ACC112 (cell line): Measurements from ENCODE around the gene RBX1.
A peak's percentile ranks its signal among the peaks of the same experiment; 100 is the strongest.

Experiments
- H2AFZ ChIP-seq: fragments of 200-600 bp; sonication (generic); one replicate; pipeline ENCODE4 v1.6.0; 2017; ENCODE audit warnings: antibody characterized with exemption, low read length; ENCODE audit not compliant: unreplicated experiment
- H3K27ac ChIP-seq: fragments of 200-600 bp; sonication (generic); 2 replicates; pipeline ENCODE4 v1.5.1; 2014; ENCODE audit warnings: low read depth, mild to moderate bottlenecking, antibody characterized with exemption, low read length, moderate library complexity
- H3K27me3 ChIP-seq: fragments of 200-600 bp; sonication (generic); 2 replicates; pipeline ENCODE4 v1.6.1; 2014; ENCODE audit warnings: mild to moderate bottlenecking, antibody characterized with exemption, low read length, moderate library complexity, mixed read lengths; ENCODE audit not compliant: insufficient read depth
- H3K36me3 ChIP-seq: fragments of 200-600 bp; sonication (generic); 2 replicates; pipeline ENCODE4 v1.6.1; 2016; ENCODE audit warnings: mild to moderate bottlenecking, antibody characterized with exemption, low read length, moderate library complexity, mixed read lengths; ENCODE audit not compliant: insufficient read depth
- H3K4me1 ChIP-seq: fragments of 200-600 bp; sonication (generic); one replicate; pipeline ENCODE4 v1.6.1; 2016; ENCODE audit warnings: low read length, mixed read lengths; ENCODE audit not compliant: insufficient read depth, unreplicated experiment, control insufficient read depth
- H3K4me3 ChIP-seq: fragments of 200-600 bp; sonication (generic); 2 replicates; pipeline ENCODE4 v1.5.1; 2014; ENCODE audit warnings: mild to moderate bottlenecking, low read depth, low read length
- H3K79me2 ChIP-seq: fragments of 200-600 bp; sonication (generic); one replicate; pipeline ENCODE4 v1.6.0; 2016; ENCODE audit warnings: low read length; ENCODE audit not compliant: control insufficient read depth, unreplicated experiment, insufficient read depth

Gene RBX1

GRCh38 chr22:40939202-40939601 is 12.0 kb upstream of the RBX1 start:
- no peak overlapping the region for H2AFZ ChIP-seq
- H3K4me3 ChIP-seq = no peak overlapping the region
- no peaks in the 10 kb centered on the region for H3K36me3 ChIP-seq
- H3K79me2 ChIP-seq = no peaks in the 10 kb centered on the region
- no peaks in the 10 kb centered on the region for H3K27me3 ChIP-seq
- H3K27ac ChIP-seq = no peak overlapping the region
- H3K4me1 ChIP-seq = no peaks in the 10 kb centered on the region

GRCh38 chr22:40951795-40952605 is 822 bp downstream of the RBX1 start:
- Histone ChIP-seq H3K36me3 (no peaks in the 10 kb centered on the region; the same call in 1 of the 2 replicates), H3K4me3 (peak overlapping the region; percentile 97), H3K4me1 (peaks cover 9% of the 10 kb centered on the region), H3K27ac (peak overlapping the region; percentile 84), H3K27me3 (no peaks in the 10 kb centered on the region), H3K79me2 (peaks cover 45% of the 10 kb centered on the region), H2AFZ (no peak overlapping the region)

- no peak overlapping the region for H2AFZ ChIP-seq
- H3K4me1 ChIP-seq = peaks cover 9% of the 10 kb centered on the region
- peak overlapping the region; percentile 44 for H3K4me3 ChIP-seq
- peaks cover 54% of the 10 kb centered on the region for H3K79me2 ChIP-seq
- H3K36me3 ChIP-seq = no peaks in the 10 kb centered on the region; the same call in 1 of the 2 replicates
- H3K27me3 ChIP-seq = no peaks in the 10 kb centered on the region
- no peak overlapping the region for H3K27ac ChIP-seq
These were observed 2.3 kb downstream of the RBX1 start for GRCh38 chr22:40953471-40953870.

- peaks cover 55% of the 10 kb centered on the region for H3K79me2 ChIP-seq
- H3K4me3 ChIP-seq = no peak overlapping the region
- peaks cover 9% of the 10 kb centered on the region for H3K4me1 ChIP-seq
- H3K27ac ChIP-seq = no peak overlapping the region
- no peaks in the 10 kb centered on the region; the same call in 1 of the 2 replicates for H3K36me3 ChIP-seq
- no peaks in the 10 kb centered on the region for H3K27me3 ChIP-seq
- no peak overlapping the region for H2AFZ ChIP-seq
These were observed 2.9 kb downstream of the RBX1 start for GRCh38 chr22:40954113-40954512.

- peaks cover 52% of the 10 kb centered on the region for H3K79me2 ChIP-seq
- no peaks in the 10 kb centered on the region for H3K27me3 ChIP-seq
- H3K4me3 ChIP-seq = no peak overlapping the region
- H2AFZ ChIP-seq = no peak overlapping the region
- H3K4me1 ChIP-seq = peaks cover 9% of the 10 kb centered on the region
- H3K36me3 ChIP-seq = no peaks in the 10 kb centered on the region; the same call in 1 of the 2 replicates
- no peak overlapping the region for H3K27ac ChIP-seq
These were observed 4.4 kb downstream of the RBX1 start for GRCh38 chr22:40955571-40955970.

GRCh38 chr22:40957601-40958000 is 6.4 kb downstream of the RBX1 start:
- Histone ChIP-seq H3K27ac (no peak overlapping the region), H3K4me1 (peaks cover 9% of the 10 kb centered on the region), H3K27me3 (no peaks in the 10 kb centered on the region), H3K4me3 (no peak overlapping the region), H3K79me2 (peaks cover 44% of the 10 kb centered on the region), H3K36me3 (no peaks in the 10 kb centered on the region; the same call in 1 of the 2 replicates), H2AFZ (no peak overlapping the region)

GRCh38 chr22:40958299-40958698 is 7.1 kb downstream of the RBX1 start:
- no peak overlapping the region for H3K27ac ChIP-seq
- H3K36me3 ChIP-seq = no peaks in the 10 kb centered on the region; the same call in 1 of the 2 replicates
- peaks cover 6% of the 10 kb centered on the region for H3K4me1 ChIP-seq
- no peak overlapping the region for H2AFZ ChIP-seq
- H3K27me3 ChIP-seq = no peaks in the 10 kb centered on the region
- H3K79me2 ChIP-seq = peaks cover 38% of the 10 kb centered on the region
- no peak overlapping the region for H3K4me3 ChIP-seq

GRCh38 chr22:40960145-40960544 is 9.0 kb downstream of the RBX1 start:
- H3K27ac ChIP-seq = no peak overlapping the region
- no peaks in the 10 kb centered on the region; the same call in 1 of the 2 replicates for H3K36me3 ChIP-seq
- no peak overlapping the region for H2AFZ ChIP-seq
- H3K79me2 ChIP-seq = peaks cover 23% of the 10 kb centered on the region
- H3K27me3 ChIP-seq = no peaks in the 10 kb centered on the region
- no peaks in the 10 kb centered on the region for H3K4me1 ChIP-seq
- H3K4me3 ChIP-seq = no peak overlapping the region

GRCh38 chr22:40965936-40966725 is 15.0 kb downstream of the RBX1 start:
- no peaks in the 10 kb centered on the region for H3K4me1 ChIP-seq
- no peaks in the 10 kb centered on the region for H3K27me3 ChIP-seq
- no peak overlapping the region for H3K27ac ChIP-seq
- H3K4me3 ChIP-seq = no peak overlapping the region
- peaks cover 6% of the 10 kb centered on the region; the same call in 1 of the 2 replicates for H3K36me3 ChIP-seq
- peaks cover 5% of the 10 kb centered on the region for H3K79me2 ChIP-seq
- H2AFZ ChIP-seq = no peak overlapping the region

GRCh38 chr22:40966726-40967085 is 15.5 kb downstream of the RBX1 start:
- Histone ChIP-seq H3K79me2 (peaks cover 5% of the 10 kb centered on the region), H3K27me3 (no peaks in the 10 kb centered on the region), H3K36me3 (peaks cover 6% of the 10 kb centered on the region; the same call in 1 of the 2 replicates), H3K27ac (no peak overlapping the region), H3K4me3 (no peak overlapping the region), H3K4me1 (no peaks in the 10 kb centered on the region), H2AFZ (no peak overlapping the region)
